ENCODE measurements around the gene OSBPL3.

- no peak for TF ChIP-seq POLR2A (IDR thresholded peaks at IDR 0.05; ENCODE audit: low read depth, low read length)
- TF ChIP-seq CTCF (IDR thresholded peaks at IDR 0.05; ENCODE audit: extremely low read depth in 1 of 2, insufficient read depth in 1 of 2, low read depth in 1 of 2, low read length in 2 of 2), result no peak
- TF ChIP-seq POLR2AphosphoS5 (IDR thresholded peaks at IDR 0.05; ENCODE audit: insufficient read depth, low read depth, low read length), result no peak
- no peak for TF ChIP-seq FOS (IDR thresholded peaks at IDR 0.05; ENCODE audit: borderline replicate concordance, insufficient read depth, low read length)
- TF ChIP-seq MAX (IDR thresholded peaks at IDR 0.05; ENCODE audit: insufficient read depth, insufficient read length), result no peak
- TF ChIP-seq EZH2 (IDR thresholded peaks at IDR 0.05; ENCODE audit: borderline replicate concordance, low read depth, low read length, severe bottlenecking), result no peak
Measured at GRCh38 chr7:24911213-24911603, 68.8 kb downstream of the OSBPL3 start.

Measured in endothelial cell of umbilical vein (primary cell).